ENCODE data around the gene PIANP.

Gene PIANP

DNA sequence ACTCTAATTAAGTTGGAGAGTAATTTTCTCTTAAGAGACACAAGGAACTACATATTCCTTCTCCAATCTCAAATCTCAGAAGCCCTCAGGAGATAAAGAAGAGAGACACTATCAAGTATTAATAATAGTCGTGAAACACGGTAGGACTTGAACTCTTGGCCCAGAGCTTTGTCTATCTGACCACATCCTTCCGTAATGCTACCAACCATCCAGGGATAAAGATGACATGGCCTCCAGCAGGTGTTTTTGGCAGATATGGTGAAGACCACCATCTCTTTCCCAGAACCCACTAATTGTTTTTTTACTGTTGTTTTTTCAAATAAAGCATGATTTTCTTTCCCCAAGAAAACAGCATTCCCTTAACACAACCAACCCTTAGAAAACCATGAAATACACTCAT, 14.8 kb downstream of the PIANP start:
- TF ChIP-seq, protein P1, sequence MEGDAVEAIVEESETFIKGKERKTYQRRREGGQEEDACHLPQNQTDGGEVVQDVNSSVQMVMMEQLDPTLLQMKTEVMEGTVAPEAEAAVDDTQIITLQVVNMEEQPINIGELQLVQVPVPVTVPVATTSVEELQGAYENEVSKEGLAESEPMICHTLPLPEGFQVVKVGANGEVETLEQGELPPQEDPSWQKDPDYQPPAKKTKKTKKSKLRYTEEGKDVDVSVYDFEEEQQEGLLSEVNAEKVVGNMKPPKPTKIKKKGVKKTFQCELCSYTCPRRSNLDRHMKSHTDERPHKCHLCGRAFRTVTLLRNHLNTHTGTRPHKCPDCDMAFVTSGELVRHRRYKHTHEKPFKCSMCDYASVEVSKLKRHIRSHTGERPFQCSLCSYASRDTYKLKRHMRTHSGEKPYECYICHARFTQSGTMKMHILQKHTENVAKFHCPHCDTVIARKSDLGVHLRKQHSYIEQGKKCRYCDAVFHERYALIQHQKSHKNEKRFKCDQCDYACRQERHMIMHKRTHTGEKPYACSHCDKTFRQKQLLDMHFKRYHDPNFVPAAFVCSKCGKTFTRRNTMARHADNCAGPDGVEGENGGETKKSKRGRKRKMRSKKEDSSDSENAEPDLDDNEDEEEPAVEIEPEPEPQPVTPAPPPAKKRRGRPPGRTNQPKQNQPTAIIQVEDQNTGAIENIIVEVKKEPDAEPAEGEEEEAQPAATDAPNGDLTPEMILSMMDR (IDR thresholded peaks at IDR 0.05; ENCODE audit: extremely low read depth, missing control alignments): no peak
- no peak for DNase-seq (ENCODE audit: low spot score)

DNA sequence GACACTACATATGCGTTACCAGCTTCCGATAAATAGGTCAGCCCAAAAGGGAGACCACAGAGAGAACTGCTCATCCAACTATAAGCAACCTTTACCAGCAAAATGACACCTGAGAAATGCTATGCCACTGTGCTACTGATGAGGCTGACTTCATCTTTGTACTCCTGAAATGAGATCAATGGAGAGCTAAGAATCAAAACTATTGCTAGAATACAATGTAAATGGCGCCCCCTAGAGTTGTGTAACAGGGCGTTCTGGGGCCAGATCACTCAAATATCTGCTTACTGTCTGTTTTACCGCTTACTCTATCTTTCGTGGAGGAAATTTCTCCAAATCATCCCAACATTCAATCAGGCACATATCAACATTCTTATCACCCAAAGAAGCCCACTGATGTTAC, 16.0 kb downstream of the PIANP start:
- TF ChIP-seq, protein P1 (IDR thresholded peaks at IDR 0.05; ENCODE audit: extremely low read depth, missing control alignments): peak; percentile 29
- DNase-seq (ENCODE audit: low spot score): peak; percentile 48

DNA sequence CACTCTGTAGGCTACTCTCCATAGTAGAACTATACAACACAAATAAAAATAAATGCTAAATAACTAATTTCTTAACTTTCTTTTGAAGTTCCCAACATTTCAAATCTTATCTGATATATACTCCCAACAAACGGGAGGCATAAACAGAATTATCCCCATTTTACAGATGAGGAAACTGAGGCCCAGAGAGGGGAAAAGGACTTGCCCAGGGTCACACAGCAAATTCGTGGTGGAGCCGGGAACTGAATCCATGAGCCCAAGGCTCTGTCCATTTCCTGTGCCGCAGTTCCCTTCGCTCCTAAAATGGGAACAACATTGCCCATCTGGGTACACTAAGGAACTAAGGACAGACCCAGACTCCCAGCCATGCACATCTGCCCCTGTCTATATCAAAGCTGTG, 23.7 kb downstream of the PIANP start:
- TF ChIP-seq, protein P1 (IDR thresholded peaks at IDR 0.05; ENCODE audit: extremely low read depth, missing control alignments): no peak
- DNase-seq (ENCODE audit: low spot score): no peak

DNA sequence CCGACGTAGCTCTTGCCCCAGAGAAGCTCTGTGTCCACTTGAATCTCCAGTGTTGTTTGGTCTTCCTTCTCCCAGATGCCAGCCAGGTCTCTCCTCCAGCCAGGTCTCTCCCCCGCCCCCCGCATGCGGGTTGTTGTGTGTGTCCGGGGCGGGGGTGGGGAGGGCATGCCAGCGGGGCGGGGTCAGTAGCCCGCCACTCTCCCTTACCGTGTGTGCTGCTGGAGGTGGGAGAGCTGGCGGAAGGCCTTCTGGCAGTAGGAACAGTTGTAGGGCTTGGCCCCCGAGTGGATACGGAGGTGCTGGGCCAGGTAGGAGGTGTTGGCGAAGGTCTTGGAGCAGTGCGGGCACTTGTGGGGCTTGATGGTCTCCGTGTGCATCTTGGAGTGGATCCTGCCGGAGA, 28.5 kb downstream of the PIANP start:
- DNase-seq (ENCODE audit: low spot score): no peak
- TF ChIP-seq, protein P1 (IDR thresholded peaks at IDR 0.05; ENCODE audit: extremely low read depth, missing control alignments): no peak

DNA sequence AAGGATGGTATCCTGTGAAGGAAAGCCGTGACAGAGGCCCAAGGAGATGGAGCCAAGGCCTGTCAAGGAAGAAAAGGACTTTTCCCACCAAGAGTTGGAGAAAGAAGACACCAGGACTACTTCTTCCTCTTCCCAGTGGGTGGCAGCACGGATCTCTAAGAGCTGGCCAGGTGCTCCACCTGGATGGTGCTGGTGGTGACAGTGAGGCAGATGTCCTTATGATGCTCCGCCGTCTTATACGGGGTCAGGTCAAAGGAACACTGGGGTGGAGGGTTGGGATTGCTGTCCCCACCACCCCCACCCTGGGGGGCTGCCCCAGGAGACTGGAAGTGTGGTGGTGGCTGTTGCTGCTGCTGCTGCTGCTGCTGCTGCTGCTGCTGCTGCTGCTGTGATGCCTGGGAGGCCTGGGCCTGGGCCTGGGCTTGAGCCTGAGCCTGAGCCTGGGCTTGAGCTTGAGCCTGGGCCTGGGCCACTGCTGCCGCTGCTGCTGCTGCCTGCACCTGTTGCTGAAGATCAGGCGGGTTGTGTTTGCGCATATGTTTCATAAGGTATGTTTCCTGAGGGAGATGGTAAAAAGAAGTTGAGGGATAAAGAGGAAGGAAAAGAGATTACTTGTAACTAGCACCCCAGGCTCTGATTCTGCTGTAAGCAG, 32.9 kb downstream of the PIANP start:
- TF ChIP-seq, protein P1 (IDR thresholded peaks at IDR 0.05; ENCODE audit: extremely low read depth, missing control alignments): peak; percentile 12
- DNase-seq (ENCODE audit: low spot score): no peak

DNA sequence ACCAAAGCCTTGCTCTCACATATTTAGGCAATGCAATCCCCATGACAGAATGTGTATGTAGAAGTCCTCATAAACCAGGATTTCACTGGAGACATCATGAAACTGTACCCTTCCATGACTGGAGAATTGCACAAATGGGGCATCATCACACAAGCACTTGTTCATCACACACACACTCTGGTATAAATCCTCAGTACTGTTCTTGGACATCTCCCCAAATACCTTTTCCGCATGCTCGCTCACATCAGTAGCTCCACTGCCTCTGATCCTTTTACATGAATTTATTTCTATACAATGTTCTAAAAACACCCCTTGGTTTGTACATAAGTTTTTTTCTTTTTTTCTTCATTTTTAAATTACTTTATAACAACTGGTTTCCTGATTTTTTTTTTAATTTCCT, 34.4 kb downstream of the PIANP start:
- DNase-seq (ENCODE audit: low spot score): no peak
- TF ChIP-seq, protein P1 (IDR thresholded peaks at IDR 0.05; ENCODE audit: extremely low read depth, missing control alignments): no peak

DNA sequence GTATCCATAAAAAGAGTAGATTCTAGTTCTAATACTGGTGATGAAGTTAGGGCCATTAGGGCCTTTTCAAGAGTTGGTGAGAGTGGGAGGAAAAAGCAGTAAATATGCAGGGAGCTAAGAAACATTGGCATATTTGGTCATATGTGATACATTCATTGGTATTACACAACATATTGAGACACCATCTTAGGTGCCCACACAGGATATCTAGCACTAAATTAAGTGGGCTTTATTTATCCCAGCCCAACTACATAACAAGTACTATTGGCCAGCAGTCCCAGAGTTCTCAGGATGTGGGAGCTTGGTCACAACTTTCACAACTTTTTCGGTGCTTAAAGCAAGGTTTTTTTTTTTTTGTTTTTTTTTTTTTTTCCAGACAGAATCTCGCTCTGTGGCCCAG, 35.7 kb downstream of the PIANP start:
- no peak for DNase-seq (ENCODE audit: low spot score)
- TF ChIP-seq, protein P1 (IDR thresholded peaks at IDR 0.05; ENCODE audit: extremely low read depth, missing control alignments): no peak

Data from GM20000 (cell line).